GM19193 (cell line): ENCODE results near the gene ZNF568.

Experiments used
- POLR2A ChIP-seq: IDR thresholded peaks from 4 replicates; pipeline ENCODE4 v1.6.1; 2011; ENCODE audit not compliant: insufficient read depth, insufficient read length; ENCODE audit errors: extremely low read depth

Gene ZNF568

GRCh38 chr19:36986131-36986530, 70.0 kb downstream of the ZNF568 start:
- TF ChIP-seq POLR2A, result no peak

GRCh38 chr19:36986601-36987000, 70.5 kb downstream of the ZNF568 start:
- TF ChIP-seq POLR2A, result no peak

GRCh38 chr19:36987091-36987490, 71.0 kb downstream of the ZNF568 start:
- TF ChIP-seq POLR2A, result no peak

- no peak for TF ChIP-seq POLR2A
Measured at GRCh38 chr19:36997152-36997842, 81.2 kb downstream of the ZNF568 start.

- no peak for TF ChIP-seq POLR2A
Measured at GRCh38 chr19:36997843-36998235, 81.7 kb downstream of the ZNF568 start.

- TF ChIP-seq POLR2A, result no peak
Measured at GRCh38 chr19:36999313-36999712, 83.2 kb downstream of the ZNF568 start.

DNA sequence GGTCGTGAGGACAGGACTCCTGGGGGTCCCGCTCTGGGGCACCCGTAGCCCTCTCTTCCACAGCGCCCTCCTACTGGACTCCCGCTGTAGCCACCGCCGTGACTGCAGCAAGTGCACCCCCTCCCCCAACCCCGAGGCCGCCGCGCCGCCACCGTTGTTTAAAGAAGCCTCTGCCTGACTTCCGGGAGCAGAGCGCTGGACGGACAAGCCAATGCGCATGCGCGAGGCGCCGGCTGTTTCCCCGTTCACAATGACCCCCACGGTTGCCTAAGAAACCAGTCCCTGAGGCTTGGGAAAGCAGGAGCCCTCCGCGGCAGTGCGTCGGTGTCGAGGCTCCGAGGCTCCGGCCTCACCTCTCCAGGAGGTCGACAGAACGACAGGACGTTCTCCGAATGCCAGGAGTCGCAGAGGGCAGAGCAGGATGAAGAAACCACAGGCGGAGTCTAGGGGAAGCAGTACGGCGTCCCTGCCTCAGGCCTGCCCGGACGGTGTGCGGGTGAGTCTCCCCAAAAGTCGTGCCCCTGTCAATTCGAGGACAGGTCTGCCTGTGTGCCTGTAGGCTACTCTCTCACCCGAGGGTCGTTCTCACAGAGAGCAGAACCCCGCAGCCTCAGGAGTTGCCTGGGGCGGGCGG, 91.6 kb downstream of the ZNF568 start:
- no peak for TF ChIP-seq POLR2A

DNA sequence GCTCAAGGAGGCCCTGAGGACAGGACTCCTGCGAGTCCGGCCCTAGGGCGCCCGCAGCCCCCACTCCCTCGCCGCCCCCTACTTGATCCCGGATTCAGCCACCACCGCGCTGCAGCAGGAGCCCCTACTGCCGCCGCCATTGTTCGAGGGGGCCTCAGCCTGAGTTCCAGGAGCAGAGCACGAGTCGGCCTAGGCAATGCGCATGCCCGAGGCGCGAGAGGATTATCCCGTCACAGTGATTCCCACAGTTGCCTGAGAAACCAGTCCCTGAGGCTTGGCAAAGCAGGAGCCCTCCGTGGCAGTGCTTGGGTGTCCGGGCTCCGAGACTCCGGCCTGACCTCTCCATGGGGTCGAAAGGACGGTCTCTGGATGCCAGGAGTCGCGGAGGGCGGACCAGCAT, 93.7 kb downstream of the ZNF568 start:
- TF ChIP-seq POLR2A, result no peak

DNA sequence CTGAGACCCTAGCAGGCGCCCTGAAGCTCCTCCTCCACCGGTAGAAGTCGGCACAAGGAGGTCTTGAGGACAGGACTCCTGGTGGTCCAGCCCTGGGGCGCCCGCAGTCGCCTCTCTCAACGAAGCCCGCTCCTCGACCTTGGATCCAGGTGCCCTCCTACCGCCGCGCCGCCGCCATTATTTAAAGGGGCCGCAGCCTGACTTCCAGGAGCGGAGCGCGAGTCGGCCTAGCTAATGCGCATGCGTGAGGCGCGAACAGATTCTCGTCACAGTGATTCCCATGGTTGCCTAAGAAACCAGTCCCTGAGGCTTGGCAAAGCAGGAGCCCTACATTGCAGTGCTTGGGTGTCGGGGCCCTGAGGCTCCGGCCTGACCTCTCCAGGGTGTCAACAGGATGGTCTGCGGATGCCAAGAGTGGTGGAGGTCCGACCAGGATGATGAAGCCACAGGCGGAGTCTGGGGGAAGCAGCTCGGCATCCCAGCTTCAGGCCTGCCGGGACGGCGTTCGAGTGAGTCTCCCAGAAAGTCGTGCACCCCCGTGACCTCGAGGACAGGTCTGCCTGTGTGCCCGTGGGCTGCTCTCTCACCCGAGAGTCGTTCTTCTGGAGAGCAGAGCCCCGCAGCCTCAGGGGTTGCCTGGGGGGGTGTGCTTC, 96.1 kb downstream of the ZNF568 start:
- TF ChIP-seq POLR2A, result no peak

GRCh38 chr19:37014456-37014855, 98.3 kb downstream of the ZNF568 start:
- TF ChIP-seq POLR2A, result no peak

DNA sequence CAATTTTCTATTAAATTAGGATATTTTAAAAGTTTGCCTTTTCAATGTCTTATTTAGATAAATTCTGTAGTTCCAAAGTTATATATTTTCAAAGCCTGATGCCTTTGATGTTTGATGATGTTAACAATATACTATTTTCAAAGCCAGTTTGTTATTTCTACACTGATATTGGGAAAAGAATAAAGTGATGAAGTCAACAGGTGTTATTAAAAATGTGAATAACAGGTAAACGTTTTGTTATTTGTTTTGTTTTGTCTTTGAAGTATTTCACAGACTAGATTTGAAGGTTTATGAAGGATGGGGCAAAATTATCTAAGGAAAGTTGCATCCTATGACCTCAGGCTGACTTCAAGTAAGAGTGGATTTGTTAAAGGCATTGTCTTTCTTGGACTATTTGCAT, 129.0 kb downstream of the ZNF568 start:
- no peak for TF ChIP-seq POLR2A
